B cell (primary cell): ENCODE results near the gene PDCD2L. TPM values are rescaled to one million over a fixed set of nuclear protein-coding genes. Genes with fewer than 3 reads are reported as not detected.

Experiments
- ATAC-seq: fragments of 200-7000 bp; cut with Tn5 transposase; one replicate; pipeline ENCODE4 v1.10.0; 2021; ENCODE audit warnings: low read depth, mild to moderate bottlenecking, moderate number of reproducible peaks, moderate library complexity
- CTCF ChIA-PET: fragments of 350-600 bp; sonication (Branson Sonifier 250); formaldehyde crosslinking; loops from one replicate; lab custom pipeline; 2021; ENCODE audit warnings: antibody characterized with exemption, inconsistent platforms; lab: Charles Lee
- POLR2A ChIA-PET: fragments of 350-600 bp; sonication (Branson Sonifier 250); formaldehyde crosslinking; loops from one replicate; lab custom pipeline; 2021; ENCODE audit warnings: antibody characterized with exemption; lab: Charles Lee
- DNase-seq: peaks from one replicate; pipeline ENCODE4 v3.0.0; 2013
- H2AFZ ChIP-seq: 2 replicates; pipeline ENCODE4 v1.6.1; 2012; ENCODE audit warnings: mild to moderate bottlenecking, low read depth, low read length; ENCODE audit not compliant: insufficient read depth, poor library complexity, severe bottlenecking
- H3K27ac ChIP-seq, 2 donors: 1 replicate in 1 of 2; 2 replicates in 1 of 2; pipeline ENCODE4 v1.5.1; 2012 to 2013; ENCODE audit warnings: low read length in 2 of 2, mild to moderate bottlenecking in 2 of 2, moderate library complexity in 1 of 2
- H3K27me3 ChIP-seq, 4 experiments: fragments of 200-600 bp in 1 of 4; sonication (generic) in 1 of 4; replicated peaks in 1 of 4; 1 replicate in 2 of 4; 2 replicates in 2 of 4; pipeline versions ENCODE4 v1.6.1 to v1.7.0; 2013 to 2016; ENCODE audit warnings: low read length in 3 of 4, mild to moderate bottlenecking in 2 of 4, mixed read lengths in 1 of 4, moderate library complexity in 1 of 4; ENCODE audit not compliant: insufficient read depth in 4 of 4, control insufficient read depth in 3 of 4; ENCODE audit errors: control extremely low read depth in 1 of 4
- H3K36me3 ChIP-seq, 2 experiments: replicated peaks in 1 of 2; 1 replicate in 1 of 2; 2 replicates in 1 of 2; pipeline versions ENCODE4 v1.6.1 to v1.7.1; 2013; ENCODE audit warnings: low read length in 1 of 2; ENCODE audit not compliant: insufficient read depth in 2 of 2, control insufficient read depth in 1 of 2; ENCODE audit errors: control extremely low read depth in 1 of 2, extremely low read depth in 1 of 2
- H3K4me1 ChIP-seq, 2 donors: fragments of 200-600 bp in 1 of 2; sonication (generic) in 1 of 2; 1 replicate in 1 of 2; 2 replicates in 1 of 2; pipeline versions ENCODE4 v1.5.1 to v1.6.1; 2013 to 2017; ENCODE audit warnings: low read length in 2 of 2; ENCODE audit not compliant: control insufficient read depth in 2 of 2, insufficient read depth in 2 of 2
- H3K4me2 ChIP-seq: replicated peaks from 2 replicates; pipeline ENCODE3; 2012; ENCODE audit warnings: mild to moderate bottlenecking, low read depth, low read length; ENCODE audit not compliant: poor library complexity, severe bottlenecking
- H3K4me3 ChIP-seq, 5 experiments: fragments of 200-600 bp in 1 of 5; sonication (generic) in 1 of 5; 1 replicate in 3 of 5; 2 replicates in 2 of 5; pipeline versions ENCODE4 v1.5.1 to v1.7.0; 2011 to 2016; ENCODE audit warnings: low read length in 4 of 5, mild to moderate bottlenecking in 4 of 5, low read depth in 2 of 5, control low read depth in 1 of 5, moderate library complexity in 1 of 5; ENCODE audit not compliant: insufficient read depth in 1 of 5; ENCODE audit errors: control extremely low read depth in 1 of 5, extremely low read depth in 1 of 5
- H3K79me2 ChIP-seq: fragments of 200-600 bp; sonication (generic); one replicate; pipeline ENCODE4 v1.6.0; 2016; ENCODE audit warnings: low read length; ENCODE audit not compliant: control insufficient read depth, insufficient read depth
- H3K9ac ChIP-seq: fragments of 200-600 bp; sonication (generic); 2 replicates; pipeline ENCODE4 v1.6.1; 2017; ENCODE audit warnings: mild to moderate bottlenecking, low read length, moderate library complexity
- H3K9me3 ChIP-seq, 3 donors: one replicate each; pipeline versions ENCODE4 v1.6.1 to v1.7.1; 2013; ENCODE audit warnings: low read length in 2 of 3; ENCODE audit not compliant: control insufficient read depth in 2 of 3, insufficient read depth in 1 of 3; ENCODE audit errors: control extremely low read depth in 1 of 3
- H4K20me1 ChIP-seq: 2 replicates; pipeline ENCODE4 v1.6.0; 2012; ENCODE audit warnings: mild to moderate bottlenecking, low read length; ENCODE audit not compliant: insufficient read depth, control insufficient read depth, poor library complexity, severe bottlenecking
- H3K27ac Mint-ChIP-seq: one replicate; pipeline ENCODE4 v1.8.0; 2021; ENCODE audit warnings: mixed read lengths
- H3K27me3 Mint-ChIP-seq: one replicate; pipeline ENCODE4 v1.8.0; 2021; ENCODE audit warnings: mixed read lengths
- H3K4me1 Mint-ChIP-seq: one replicate; pipeline ENCODE4 v1.8.0; 2021; ENCODE audit warnings: mixed read lengths
- H3K4me3 Mint-ChIP-seq: one replicate; pipeline ENCODE4 v1.8.0; 2021; ENCODE audit warnings: mixed read lengths
- H3K9me3 Mint-ChIP-seq: one replicate; pipeline ENCODE4 v1.8.0; 2022; ENCODE audit warnings: mixed read lengths; ENCODE audit not compliant: insufficient read depth
- EZH2 ChIP-seq: IDR thresholded peaks from 2 replicates; pipeline ENCODE4 v1.6.1; 2012; ENCODE audit warnings: borderline replicate concordance, low read depth, mild to moderate bottlenecking, moderate library complexity, low read length; ENCODE audit not compliant: insufficient read depth, poor library complexity, severe bottlenecking
- WGBS: methylation state at CpG from one replicate; pipeline ENCODE4 v1.1.5; 2013; ENCODE audit warnings: missing lambda C conversion rate; ENCODE audit not compliant: insufficient coverage; 5-methylcytosine and 5-hydroxymethylcytosine counted together
- intact Hi-C: fragments of 100-400 bp; cut with micrococcal nuclease; formaldehyde crosslinking; loops from one replicate; pipeline ENCODE4 v1.10.0; 2022
- polyA plus RNA-seq: library from polyadenylated mRNA; depleted of rRNA; stranded (reverse); fragments of >200 nt; gene quantifications from 2 replicates; pipeline ENCODE4 v1.2.3, GENCODE V29; 2012
- total RNA-seq, 2 donors: library from RNA; stranded (reverse); fragments of 120-200 nt in 1 of 2; gene quantifications; 1 replicate in 1 of 2; 2 replicates in 1 of 2; pipeline versions ENCODE4 v1.2.3 to v1.2.4, GENCODE V29; 2013 to 2022
- TF ChIP-seq, protein P1 (sequence below): fragments of 200-600 bp; IDR thresholded peaks from one replicate; pipeline ENCODE4 v1.8.0; 2022; ENCODE audit warnings: antibody characterized with exemption, mild to moderate bottlenecking

The PDCD2L gene
- total and polyA plus RNA-seq, 2 donors (not counting 1 experiment from before 2014, with no cell fraction given), result 11.3 to 16.7 TPM

- ATAC-seq (peak; percentile 37), DNase-seq (peak; percentile 72)
- H3K9ac ChIP-seq, result no peak overlapping the region
- Mint-ChIP-seq H3K27ac (peak overlapping the region; percentile 38), H3K27me3 (no peaks in the 10 kb centered on the region), H3K4me3 (peak overlapping the region; percentile 77), H3K9me3 (no peaks in the 10 kb centered on the region), H3K4me1 (peaks cover 37% of the 10 kb centered on the region)
- intact Hi-C loops, result loop anchor here (1.0 kb wide), 2 partner anchors 27 to 72 kb away; partner anchors contain the start of gene PDCD2L
- H4K20me1 ChIP-seq, result peaks cover 66% of the 10 kb centered on the region
- H3K4me2 ChIP-seq, result peak overlapping the region; percentile 93
- peak overlapping the region in 1 of 2 donors; percentile 53 for H3K27ac ChIP-seq
- peaks cover 82% of the 10 kb centered on the region for H3K79me2 ChIP-seq
- no peak overlapping the region for H2AFZ ChIP-seq
- CTCF ChIA-PET, result interaction anchor here (0.5 to 1.5 kb wide), 14 partner anchors 7 to 1830 kb away, joined by 3 to 9 read pairs (median 4); partner anchors contain the start of gene PDCD2L
- H3K9me3 ChIP-seq, result no peaks in the 10 kb centered on the region
- WGBS, result 69% methylated on average over 4 of the region's 6 CpGs
- TF ChIP-seq EZH2, result no peak
- TF ChIP-seq, protein P1, sequence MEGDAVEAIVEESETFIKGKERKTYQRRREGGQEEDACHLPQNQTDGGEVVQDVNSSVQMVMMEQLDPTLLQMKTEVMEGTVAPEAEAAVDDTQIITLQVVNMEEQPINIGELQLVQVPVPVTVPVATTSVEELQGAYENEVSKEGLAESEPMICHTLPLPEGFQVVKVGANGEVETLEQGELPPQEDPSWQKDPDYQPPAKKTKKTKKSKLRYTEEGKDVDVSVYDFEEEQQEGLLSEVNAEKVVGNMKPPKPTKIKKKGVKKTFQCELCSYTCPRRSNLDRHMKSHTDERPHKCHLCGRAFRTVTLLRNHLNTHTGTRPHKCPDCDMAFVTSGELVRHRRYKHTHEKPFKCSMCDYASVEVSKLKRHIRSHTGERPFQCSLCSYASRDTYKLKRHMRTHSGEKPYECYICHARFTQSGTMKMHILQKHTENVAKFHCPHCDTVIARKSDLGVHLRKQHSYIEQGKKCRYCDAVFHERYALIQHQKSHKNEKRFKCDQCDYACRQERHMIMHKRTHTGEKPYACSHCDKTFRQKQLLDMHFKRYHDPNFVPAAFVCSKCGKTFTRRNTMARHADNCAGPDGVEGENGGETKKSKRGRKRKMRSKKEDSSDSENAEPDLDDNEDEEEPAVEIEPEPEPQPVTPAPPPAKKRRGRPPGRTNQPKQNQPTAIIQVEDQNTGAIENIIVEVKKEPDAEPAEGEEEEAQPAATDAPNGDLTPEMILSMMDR, result peak; percentile 82
- H3K4me1 ChIP-seq, result peaks cover 22 to 24% of the 10 kb centered on the region in 2 donors
- peaks cover 0 to 28% of the 10 kb centered on the region in 2 experiments for H3K36me3 ChIP-seq
- POLR2A ChIA-PET, result interaction anchor here (0.7 kb wide), 1 partner anchor 180 kb away, joined by 3 read pairs; no protein-coding TSS in a partner anchor
- no peak overlapping the region for H3K4me3 ChIP-seq
- no peaks in the 10 kb centered on the region for H3K27me3 ChIP-seq
Observed at GRCh38 chr19:34430738-34431625, 26.8 kb downstream of the PDCD2L start.
